Limb (tissue), 2 donors: ENCODE data around the gene CAPN10.

Source experiments
- DNase-seq, 2 donors: peaks; one replicate each; pipeline ENCODE4 v3.0.0-alpha.2; 2016; ENCODE audit errors: extremely low spot score in 2 of 2

CAPN10 gene

DNA sequence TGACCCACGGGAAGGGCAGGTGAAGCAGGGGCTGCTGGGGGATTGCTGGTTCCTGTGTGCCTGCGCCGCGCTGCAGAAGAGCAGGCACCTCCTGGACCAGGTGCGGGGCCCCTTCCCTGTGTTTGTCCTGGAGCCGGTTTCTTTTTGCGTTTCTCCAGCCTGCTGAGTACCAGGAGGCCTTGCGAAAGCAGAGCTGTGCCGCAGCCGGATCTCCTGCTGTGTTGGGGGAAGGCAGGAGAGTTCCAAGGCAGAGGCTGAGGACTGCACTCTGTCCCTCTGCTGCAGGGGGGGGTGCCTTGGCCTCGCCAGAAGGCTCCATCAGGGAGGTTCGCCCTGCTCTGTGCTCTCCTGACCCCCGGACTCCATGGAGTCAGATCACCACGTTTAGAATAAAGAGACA, 2.8 kb downstream of the CAPN10 start:
- DNase-seq: no peak

DNA sequence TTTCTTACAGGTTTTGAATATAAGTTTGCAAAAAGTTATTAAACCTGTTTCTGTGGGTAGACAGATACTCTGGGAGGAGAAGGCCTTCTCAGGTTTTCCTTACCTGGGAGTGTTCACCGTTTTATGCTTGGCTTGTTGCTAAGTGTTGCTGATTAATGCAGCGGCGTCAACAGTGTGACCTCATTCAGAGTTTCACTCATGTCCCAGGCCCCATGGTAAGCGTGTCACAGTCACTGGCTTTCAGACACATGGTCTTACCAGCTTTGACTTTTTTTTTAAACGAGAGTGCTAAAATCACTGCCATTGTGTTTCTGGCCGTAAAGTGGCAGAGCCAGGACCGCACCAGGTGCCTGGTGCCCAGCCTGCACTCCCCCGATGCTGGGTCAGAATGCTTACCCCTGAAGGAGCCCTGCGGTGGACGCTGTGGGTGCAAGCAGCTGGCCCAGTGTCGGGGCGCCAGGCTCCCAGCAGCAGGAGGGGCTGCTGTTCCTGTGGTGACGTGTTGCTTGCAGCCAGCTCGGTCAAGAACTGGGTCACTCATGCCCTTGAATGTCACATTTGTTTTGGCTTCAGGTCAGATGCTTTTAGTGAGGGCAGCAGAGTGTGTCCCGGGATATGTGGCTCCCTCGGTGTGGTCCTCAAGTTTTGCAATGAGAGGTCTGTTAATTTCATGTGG, 3.5 kb downstream of the CAPN10 start:
- DNase-seq: no peak

DNA sequence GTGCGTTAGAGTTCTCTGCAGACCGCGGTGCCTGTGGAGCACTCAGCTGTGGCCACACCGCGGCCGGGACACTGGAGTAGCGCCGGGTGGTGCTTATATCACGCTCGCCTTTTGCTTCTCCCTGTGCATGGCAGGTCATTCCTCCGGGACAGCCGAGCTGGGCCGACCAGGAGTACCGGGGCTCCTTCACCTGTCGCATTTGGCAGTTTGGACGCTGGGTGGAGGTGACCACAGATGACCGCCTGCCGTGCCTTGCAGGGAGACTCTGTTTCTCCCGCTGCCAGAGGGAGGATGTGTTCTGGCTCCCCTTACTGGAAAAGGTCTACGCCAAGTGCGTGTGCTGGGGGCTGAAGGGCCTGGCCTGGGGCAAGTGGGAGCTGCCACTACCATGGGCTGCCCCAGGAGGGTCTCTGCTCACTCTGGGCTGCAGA, 4.2 kb downstream of the CAPN10 start:
- no peak for DNase-seq

DNA sequence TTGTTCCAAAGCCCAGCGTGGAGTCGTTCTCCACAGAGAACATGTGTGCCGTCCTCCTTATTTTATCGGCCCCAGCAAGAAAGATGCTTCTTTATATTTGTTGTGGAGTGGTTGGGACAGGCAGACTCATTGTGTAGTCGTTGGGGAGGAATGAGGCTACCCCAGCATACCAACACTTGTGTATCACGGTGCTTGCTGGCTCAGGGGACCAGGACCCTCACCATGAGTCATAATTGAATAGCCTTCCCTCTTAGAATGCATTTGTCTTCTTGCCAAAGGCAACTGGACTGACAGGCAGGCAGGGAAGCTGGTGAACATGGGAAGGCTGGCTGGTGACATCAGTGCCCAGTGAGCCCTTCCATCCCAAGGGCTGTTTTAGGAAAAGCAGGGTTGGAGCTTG, 4.7 kb downstream of the CAPN10 start:
- DNase-seq: no peak

DNA sequence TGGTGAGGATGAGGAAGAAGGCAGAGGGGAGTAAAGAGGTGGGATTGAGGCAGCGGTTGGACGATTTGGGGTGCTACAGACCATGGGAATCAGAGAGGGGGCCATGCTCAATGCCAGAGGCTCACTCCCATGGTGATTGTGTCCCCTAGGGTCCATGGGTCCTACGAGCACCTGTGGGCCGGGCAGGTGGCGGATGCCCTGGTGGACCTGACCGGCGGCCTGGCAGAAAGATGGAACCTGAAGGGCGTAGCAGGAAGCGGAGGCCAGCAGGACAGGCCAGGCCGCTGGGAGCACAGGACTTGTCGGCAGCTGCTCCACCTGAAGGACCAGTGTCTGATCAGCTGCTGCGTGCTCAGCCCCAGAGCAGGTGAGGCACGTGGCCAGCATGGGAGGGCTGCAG, 5.2 kb downstream of the CAPN10 start:
- DNase-seq: no peak

DNA sequence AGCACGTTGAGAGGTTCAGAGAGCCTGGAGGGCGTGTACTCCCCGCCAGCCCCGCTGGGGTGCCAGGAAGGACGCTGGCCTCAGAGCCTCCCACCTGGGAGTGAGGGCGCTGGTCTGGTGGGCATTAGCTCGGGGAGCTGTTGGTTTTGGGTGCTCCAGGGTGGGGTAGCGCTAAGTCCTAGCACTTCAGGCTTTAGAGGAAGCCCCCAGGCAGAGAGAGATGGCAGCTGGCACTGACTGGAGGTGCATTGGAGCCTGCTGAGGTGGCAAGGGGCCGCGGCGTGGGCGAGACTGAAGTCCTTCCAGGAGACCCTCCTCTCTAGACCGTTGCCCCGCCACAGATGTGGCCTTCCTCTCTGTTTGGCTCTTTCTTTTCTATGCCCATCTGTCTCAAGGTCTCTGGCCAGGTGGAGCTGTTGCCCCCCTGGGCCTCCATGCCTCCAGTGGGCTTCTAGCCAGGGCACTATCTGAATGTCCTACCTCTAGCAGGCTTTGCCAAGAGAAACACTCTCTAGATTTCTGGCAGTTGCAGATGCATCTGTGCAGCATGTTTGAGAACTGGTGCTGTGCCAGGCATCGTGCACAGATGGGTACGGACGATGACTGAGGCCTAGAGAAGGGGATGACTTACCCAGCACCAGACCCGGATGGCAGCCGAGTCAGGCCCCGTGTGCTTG, 6.6 kb downstream of the CAPN10 start:
- DNase-seq: no peak

DNA sequence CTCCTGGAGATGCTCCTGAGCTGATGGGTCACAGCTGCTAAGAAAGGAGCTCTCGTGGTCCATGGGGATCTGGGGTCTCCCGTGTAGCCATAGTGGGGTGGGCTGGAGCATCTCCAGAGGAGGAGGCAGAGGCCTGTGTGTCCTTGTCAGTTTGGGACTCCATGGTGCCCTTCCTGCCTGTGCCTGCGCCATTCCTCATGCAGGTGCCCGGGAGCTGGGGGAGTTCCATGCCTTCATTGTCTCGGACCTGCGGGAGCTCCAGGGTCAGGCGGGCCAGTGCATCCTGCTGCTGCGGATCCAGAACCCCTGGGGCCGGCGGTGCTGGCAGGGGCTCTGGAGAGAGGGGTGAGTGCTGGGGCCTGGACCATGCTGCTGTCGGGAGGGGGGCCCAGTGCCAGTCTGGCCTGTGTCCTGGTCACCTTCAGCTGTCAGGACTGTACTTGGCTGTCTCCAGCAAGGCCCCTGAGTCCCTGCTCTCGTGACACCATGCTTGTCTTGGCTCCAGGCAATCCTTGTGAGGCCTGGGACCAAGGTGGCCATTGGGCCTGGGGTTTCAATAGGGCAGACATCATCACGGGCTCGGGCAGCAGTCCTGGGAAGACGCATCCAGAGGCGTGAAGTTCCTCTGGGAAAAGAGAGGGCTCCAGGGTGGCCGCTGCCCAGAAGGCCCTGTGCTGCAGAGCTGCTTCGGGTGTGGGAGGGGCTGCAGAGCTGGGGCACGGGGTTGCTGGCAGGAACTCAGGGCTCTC, 7.3 kb downstream of the CAPN10 start:
- DNase-seq: no peak

DNA sequence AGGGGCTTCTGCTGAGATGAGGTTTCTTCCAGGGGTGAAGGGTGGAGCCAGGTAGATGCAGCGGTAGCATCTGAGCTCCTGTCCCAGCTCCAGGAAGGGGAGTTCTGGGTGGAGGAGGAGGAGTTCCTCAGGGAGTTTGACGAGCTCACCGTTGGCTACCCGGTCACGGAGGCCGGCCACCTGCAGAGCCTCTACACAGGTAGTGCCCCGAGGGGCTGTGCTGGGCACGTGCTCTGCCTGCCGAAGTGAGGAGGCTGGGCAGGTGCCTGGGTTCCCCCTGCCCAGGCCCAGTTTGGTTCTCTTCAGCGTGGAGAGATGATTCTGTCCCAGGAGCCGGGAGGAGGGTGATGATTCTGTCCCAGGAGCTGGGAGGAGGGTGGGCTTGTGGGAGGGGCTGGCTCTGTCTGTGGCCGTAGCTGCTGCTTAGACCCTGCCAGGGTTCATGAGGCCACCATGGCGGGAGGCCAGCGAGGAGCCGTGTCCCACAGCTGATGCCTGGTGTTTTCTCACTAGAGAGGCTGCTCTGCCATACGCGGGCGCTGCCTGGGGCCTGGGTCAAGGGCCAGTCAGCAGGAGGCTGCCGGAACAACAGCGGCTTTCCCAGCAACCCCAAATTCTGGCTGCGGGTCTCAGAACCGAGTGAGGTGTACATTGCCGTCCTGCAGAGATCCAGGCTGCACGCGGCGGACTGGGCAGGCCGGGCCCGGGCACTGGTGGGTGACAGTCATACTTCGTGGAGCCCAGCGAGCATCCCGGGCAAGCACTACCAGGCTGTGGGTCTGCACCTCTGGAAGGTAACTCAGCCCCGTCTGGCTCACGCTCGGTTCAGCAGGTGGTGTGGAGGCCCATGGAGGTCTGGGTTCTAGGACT, 8.2 kb downstream of the CAPN10 start:
- no peak for DNase-seq

DNA sequence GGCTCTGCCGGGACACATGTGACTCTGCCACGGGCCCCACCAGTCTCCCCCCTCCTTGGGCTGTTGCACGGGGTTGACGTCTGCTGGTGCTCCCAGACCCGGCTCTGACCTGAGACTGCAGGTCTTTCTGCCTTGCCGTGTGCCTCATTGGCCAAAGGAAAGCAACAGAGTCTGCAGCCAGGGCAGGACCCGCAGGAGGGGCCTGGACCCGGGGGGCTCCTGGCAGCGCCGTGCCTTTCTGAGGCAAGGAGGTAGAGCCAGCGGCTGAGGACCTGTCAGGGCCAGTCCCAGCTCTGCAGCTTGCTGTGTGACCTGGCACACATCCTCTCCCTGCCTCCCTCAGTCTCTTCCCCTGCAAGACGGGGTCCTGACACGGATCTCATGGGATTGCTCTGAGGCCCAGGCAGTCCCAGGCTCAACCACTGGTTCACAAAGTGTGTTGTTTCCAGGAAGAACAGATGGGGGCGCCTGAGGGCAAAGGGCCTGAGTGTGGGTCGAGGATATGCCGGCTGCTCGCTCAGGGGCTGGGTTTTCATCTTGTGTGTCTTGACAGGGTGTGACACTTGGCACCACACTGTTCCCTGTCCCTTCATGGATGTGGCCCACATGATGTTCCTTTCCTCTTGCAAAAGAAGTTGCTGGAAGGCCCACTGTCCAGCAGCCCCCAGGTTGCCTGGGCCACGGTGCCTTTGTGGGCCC, 9.0 kb downstream of the CAPN10 start:
- no peak for DNase-seq

DNA sequence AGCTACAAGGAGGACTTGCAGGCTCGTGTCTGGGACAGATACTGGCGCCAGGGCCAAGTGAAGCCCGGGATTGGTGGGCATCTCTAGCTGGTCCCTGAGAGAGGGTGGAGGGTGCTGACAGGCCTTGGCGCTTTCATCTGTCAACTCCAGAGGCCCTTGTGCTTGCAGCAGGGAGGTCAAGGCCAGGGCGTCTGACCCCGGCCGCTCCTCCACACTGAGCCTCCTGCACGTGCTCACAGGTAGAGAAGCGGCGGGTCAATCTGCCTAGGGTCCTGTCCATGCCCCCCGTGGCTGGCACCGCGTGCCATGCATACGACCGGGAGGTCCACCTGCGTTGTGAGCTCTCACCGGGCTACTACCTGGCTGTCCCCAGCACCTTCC, 9.5 kb downstream of the CAPN10 start:
- no peak for DNase-seq

DNA sequence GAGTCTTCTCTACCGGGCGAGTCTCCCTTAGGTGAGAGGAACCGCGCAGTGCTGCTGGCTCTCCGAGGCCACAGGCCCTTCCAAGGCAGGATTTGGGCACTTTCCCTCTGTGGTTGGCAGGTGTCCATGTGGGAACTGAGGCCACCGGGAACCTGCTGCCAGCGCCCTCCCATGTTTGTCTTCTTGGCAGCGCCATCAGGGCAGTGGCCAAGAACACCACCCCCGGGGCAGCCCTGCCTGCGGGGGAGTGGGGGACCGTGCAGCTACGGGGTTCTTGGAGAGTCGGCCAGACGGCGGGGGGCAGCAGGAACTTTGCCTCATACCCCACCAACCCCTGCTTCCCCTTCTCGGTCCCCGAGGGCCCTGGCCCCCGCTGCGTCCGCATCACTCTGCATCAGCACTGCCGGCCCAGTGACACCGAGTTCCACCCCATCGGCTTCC, 10.0 kb downstream of the CAPN10 start:
- no peak for DNase-seq

DNA sequence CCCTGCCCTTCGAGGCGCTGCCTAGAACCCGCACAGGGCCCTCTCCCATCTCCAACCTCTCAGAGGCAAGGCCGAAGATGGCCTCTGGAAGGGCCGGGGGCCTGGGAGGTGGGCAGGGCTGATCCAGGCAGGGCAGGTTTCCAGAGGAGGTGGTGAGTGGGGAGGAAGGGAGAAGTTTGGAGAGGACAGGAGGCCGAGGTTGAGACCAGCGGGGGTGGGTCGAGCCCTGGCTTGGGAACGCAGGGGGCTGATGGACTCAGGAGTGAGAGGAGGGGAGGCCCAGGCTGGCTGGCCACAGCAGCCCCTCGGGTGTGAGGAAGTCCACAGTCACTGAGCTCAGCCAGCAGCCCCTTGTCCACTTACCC, 10.5 kb downstream of the CAPN10 start:
- DNase-seq: no peak

DNA sequence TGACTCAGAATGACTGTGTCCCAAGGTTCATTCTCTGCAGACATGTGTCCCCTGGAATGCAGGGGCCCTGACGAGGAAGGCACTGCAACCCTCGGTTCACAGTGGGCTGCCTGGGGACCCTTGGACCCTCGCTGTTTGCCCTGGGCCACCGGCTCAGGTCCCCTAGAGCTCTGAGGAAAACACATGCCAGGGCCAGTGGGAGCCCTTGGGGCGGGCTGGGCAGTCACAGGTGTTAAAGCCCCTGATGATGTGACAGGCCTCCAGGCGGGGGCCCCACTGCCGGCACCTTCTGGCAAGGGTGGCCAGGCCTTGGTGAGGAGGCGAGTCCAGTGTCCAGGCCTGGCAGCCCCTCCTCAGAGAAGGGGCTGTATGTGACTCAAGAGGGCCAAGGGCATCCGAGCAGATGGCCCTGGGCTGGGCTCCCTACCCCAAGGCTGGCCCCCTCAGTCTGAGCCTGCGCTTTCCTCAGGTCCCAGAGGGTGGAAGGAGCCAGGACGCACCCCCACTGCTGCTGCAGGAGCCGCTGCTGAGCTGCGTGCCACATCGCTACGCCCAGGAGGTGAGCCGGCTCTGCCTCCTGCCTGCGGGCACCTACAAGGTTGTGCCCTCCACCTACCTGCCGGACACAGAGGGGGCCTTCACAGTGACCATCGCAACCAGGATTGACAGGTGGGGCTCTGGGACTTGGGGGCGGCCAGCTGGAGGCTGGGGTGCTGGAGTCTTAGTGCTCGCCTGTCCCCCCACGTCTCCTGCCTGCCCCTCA, 11.1 kb downstream of the CAPN10 start:
- DNase-seq: no peak

DNA sequence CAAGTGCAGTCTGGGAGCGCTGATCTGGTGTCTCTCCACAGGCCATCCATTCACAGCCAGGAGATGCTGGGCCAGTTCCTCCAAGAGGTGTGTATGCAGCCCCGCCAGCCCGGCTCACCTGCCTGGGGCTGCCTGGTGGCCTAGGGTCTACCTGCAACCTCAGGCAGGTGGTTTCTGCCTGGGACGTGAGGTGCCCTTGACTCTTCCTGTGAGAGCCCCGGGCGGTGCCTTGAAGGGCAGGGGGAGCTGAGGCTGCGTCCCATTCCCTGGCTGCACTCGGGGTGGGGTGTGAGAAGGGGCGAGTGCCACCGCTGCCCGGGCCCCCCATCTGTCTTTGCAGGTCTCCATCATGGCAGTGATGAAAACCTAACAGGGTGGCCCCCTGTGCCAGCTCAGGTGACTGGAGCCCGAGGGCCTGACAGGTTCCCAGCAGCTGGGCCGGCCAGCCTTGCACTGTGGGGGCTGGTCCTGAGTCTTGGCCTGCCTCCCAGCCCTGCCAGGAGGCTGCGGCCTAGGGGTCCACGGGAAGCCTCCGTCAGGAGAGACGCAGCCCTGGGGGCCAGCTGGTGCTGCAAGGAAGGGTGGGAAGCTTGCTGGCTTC, 11.9 kb downstream of the CAPN10 start:
- no peak for DNase-seq

DNA sequence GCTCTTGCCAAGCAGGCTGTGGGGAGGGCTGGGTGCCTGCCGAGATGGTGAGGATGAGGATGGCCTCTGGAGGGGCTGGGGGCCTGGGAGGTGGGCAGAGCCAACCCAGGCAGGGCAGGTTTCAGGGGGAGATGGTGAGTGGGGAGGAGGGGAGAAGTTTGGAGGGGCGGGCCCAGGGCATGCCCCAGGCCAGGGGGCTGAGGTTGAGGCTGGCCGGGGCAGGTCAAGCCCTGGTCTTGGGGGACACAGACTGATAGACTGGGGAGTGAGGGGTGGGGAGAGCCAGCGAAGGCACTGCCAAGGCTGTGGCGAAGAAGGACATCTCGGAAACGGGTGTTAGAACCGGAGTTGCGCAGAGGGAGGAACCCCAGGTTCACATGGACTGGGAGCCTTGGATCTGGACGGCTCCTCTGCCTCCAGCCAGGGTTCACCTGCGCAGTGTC, 12.6 kb downstream of the CAPN10 start:
- DNase-seq: no peak

DNA sequence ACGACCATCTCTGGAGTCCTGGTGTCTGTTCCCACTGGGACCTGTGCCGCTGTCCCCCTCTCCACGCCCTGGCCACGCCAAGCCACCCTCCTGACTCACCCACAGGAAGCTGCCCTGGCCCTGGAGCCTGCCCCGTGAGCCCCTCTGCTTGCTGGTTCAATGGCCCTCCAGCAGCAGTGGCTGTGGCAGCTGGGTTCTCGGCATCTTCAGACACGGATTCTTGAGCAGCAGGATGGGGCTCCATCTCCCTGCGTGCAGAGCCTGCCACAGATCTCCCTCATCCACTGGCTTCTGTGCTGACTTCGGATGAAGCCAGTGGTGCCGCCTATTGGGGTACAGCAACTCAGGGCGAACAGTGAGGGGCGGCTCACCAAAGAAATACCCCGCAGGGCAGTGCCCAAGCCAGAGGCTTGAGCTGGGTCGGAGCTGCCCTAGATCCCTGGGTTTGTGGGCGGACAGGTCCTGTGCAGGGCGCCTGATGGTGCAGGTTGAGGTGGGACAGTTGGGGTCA, 14.0 kb downstream of the CAPN10 start:
- DNase-seq: no peak

DNA sequence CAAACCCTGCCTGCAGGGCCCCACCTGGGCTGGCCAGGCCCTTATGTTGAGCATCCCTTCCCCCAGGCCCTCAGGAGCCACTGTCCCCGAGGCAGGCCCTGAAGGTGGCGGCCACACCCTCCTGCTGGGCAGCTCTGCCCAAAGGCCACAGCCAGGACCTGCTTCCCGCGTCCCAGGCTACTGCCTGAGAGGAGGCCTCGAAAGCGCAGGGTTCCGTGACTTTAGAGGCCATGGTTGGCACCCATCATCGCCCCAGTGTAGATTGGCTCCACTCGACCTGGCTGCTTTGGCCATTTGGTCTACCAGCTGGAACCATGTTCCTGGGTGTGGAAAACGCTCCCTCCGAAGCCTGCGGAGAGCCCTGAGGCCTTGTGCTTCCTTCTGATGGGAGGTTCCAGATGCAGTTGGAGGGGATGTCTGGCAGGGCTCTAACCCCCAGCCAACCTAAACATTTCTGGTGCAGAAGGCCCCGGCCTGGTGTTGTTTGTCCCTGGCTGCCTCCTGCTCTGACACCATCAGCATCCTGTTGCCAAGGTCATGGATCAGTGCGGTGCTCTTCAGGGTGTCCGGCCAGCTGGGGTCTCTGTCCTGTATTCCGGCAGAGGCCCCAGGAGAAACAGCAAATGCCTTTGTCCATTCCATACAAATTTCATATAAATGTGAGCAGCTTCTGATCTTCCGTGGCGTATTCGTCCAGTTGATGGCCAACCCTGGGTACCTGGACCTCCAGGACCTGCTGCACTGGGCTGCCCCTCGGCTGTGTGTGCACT, 14.7 kb downstream of the CAPN10 start:
- no peak for DNase-seq

DNA sequence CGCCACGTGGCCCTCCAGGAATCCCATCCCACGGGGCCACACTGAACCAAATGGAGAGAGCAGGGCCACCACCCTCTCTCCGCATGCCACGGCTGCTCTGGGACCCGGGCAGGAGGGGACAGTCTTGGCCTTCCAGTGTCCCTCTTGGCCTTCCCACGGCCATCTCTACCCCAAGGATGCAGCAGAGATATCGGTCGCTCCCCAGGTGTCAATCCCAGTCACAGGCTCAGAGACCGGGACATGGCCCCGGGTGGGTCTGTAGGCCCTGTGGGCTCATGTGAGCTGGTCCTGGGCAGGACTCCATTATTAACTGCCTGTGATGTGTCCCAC, 15.3 kb downstream of the CAPN10 start:
- no peak for DNase-seq
